Measurements from ENCODE around the gene ZGRF1. TPM values are rescaled to one million over a fixed set of nuclear protein-coding genes. Genes with fewer than 3 reads are reported as not detected.
"Not testable (repeated sequence)": the region's sequence is repeated elsewhere in the genome, so short reads cannot be mapped to it uniquely, and the experiment has no call there.

The ZGRF1 gene
- polyA plus RNA-seq, 1 experiment = 2.0 TPM

- ChIA-PET POLR2A (no interaction called here), CTCF (interaction anchor here (0.5 kb wide), 1 partner anchor 92 kb away, joined by 4 read pairs; no protein-coding TSS in a partner anchor)
- Histone ChIP-seq H3K4me3 (ENCODE audit: low read depth, low read length) (no peak overlapping the region), H3K27ac (ENCODE audit: low read depth, low read length) (no peak overlapping the region), H3K27me3 (ENCODE audit: control insufficient read depth, insufficient read depth, low read length) (no peaks in the 10 kb centered on the region), H3K9me3 (ENCODE audit: control insufficient read depth, insufficient read depth, low read length) (no peaks in the 10 kb centered on the region)
- no peak for DNase-seq (ENCODE audit: low read depth, low spot score)
- no peak for TF ChIP-seq CTCF (IDR thresholded peaks at IDR 0.05; ENCODE audit: low read depth, low read length)
Measured at GRCh38 chr4:112673686-112674085, 37.0 kb upstream of the ZGRF1 start.

DNA sequence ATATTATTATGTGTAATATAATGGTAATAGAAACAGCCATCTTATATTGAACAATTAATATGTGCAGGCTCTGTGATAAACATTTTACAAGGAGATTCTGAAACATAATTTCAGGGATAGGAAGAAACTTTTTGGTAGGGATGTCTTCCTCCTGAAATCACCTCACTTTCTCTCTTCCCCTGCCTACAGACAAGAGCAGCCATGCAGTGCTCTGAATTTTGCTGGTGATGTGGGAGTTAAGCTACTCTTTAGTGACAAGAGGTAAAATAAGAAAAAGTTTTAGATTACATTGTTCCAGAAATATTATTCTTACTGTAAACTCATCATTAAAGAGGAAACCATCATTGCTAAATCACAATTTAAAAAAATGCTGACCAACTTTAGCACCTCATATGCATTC, 36.4 kb upstream of the ZGRF1 start:
- Histone ChIP-seq H3K27me3 (ENCODE audit: control insufficient read depth, insufficient read depth, low read length) (no peaks in the 10 kb centered on the region), H3K27ac (ENCODE audit: low read depth, low read length) (no peak overlapping the region), H3K9me3 (ENCODE audit: control insufficient read depth, insufficient read depth, low read length) (no peaks in the 10 kb centered on the region), H3K4me3 (ENCODE audit: low read depth, low read length) (no peak overlapping the region)
- DNase-seq (ENCODE audit: low read depth, low spot score) = no peak
- CTCF ChIA-PET = interaction anchor here (0.5 kb wide), 1 partner anchor 92 kb away, joined by 4 read pairs; no protein-coding TSS in a partner anchor
- no peak for TF ChIP-seq CTCF (IDR thresholded peaks at IDR 0.05; ENCODE audit: low read depth, low read length)
- POLR2A ChIA-PET = no interaction called here

- DNase-seq (ENCODE audit: low read depth, low spot score) = no peak
- Histone ChIP-seq H3K4me3 (ENCODE audit: low read depth, low read length) (no peak overlapping the region), H3K27me3 (ENCODE audit: control insufficient read depth, insufficient read depth, low read length) (no peaks in the 10 kb centered on the region), H3K9me3 (ENCODE audit: control insufficient read depth, insufficient read depth, low read length) (no peaks in the 10 kb centered on the region), H3K27ac (ENCODE audit: low read depth, low read length) (no peak overlapping the region)
- CTCF ChIA-PET = no interaction called here
- TF ChIP-seq CTCF (IDR thresholded peaks at IDR 0.05; ENCODE audit: low read depth, low read length) = no peak
- POLR2A ChIA-PET = no interaction called here
Measured at GRCh38 chr4:112668131-112668530, 31.4 kb upstream of the ZGRF1 start.

DNA sequence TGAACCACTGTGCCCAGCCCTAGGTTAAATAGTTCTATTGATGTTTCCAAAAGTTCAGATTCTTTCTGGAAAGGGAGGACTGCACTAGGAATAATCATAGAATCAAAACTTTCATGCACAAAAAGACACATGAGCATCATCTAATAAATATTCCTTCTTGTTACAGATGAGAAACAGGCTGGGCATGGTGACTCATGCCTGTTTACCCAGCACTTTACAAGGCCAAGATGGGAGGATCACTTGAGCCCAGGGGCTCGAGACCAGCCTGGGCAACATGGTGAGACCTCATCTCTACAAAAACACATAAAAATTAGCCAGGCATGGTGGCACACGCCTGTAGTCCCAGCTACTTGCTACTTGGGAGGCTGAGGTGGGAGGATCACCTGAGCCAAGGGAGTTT, 27.9 kb upstream of the ZGRF1 start:
- no peak for DNase-seq (ENCODE audit: low read depth, low spot score)
- H3K27me3 ChIP-seq (ENCODE audit: control insufficient read depth, insufficient read depth, low read length) = no peaks in the 10 kb centered on the region
- CTCF ChIA-PET = no interaction called here
- TF ChIP-seq CTCF (IDR thresholded peaks at IDR 0.05; ENCODE audit: low read depth, low read length) = no peak
- H3K9me3 ChIP-seq (ENCODE audit: control insufficient read depth, insufficient read depth, low read length) = no peaks in the 10 kb centered on the region
- POLR2A ChIA-PET = no interaction called here
- H3K27ac ChIP-seq (ENCODE audit: low read depth, low read length) = no peak overlapping the region
- H3K4me3 ChIP-seq (ENCODE audit: low read depth, low read length) = no peak overlapping the region

DNA sequence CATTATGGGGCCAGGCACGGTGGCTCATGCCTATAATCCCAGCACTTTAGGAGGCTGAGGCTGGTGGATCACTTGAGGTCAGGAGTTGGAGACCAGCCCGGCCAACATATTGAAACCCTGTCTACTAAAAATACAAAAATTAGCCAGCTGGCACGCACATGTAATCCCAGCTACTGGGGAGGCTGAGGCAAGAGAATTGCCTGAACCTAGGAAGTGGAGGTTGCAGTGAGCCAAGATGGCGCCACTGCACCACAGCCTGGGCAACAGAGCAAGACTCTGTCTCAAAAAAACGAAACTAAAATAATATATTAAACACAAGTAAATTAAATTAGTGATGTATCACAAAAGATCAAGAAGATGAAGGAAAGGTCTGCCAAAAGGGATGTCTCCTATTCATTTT, 19.4 kb upstream of the ZGRF1 start:
- H3K4me3 ChIP-seq (ENCODE audit: low read depth, low read length); H3K9me3 ChIP-seq (ENCODE audit: control insufficient read depth, insufficient read depth, low read length); H3K27ac ChIP-seq (ENCODE audit: low read depth, low read length); H3K27me3 ChIP-seq (ENCODE audit: control insufficient read depth, insufficient read depth, low read length); POLR2A ChIA-PET; DNase-seq (ENCODE audit: low read depth, low spot score): not testable (repeated sequence)
- CTCF ChIA-PET = interaction anchor here (1.5 to 1.6 kb wide), 2 partner anchors 109 to 328 kb away, joined by 7 to 8 read pairs; no protein-coding TSS in a partner anchor

DNA sequence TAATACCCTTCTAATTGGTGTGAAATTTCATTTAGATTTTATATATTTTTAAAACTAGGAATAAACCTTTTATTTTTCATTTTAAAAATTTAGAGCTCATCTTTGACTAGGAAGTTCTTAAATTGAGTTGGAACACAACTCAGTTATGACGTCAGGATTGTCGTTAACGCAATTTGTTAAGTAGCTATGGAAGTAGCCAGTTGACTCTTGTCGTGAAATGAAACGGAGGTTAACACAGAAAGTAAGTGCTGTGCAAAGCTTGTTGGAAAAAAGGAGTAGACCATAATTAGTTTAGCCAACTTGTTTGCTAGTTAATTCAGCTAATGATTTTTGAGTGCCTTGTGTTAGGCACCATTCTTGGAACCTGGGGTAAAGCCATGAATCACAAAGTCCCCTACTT, 18.6 kb upstream of the ZGRF1 start:
- Histone ChIP-seq H3K27me3 (ENCODE audit: control insufficient read depth, insufficient read depth, low read length) (no peaks in the 10 kb centered on the region), H3K4me3 (ENCODE audit: low read depth, low read length) (no peak overlapping the region), H3K9me3 (ENCODE audit: control insufficient read depth, insufficient read depth, low read length) (no peaks in the 10 kb centered on the region), H3K27ac (ENCODE audit: low read depth, low read length) (no peak overlapping the region)
- no peak for TF ChIP-seq CTCF (IDR thresholded peaks at IDR 0.05; ENCODE audit: low read depth, low read length)
- no peak for DNase-seq (ENCODE audit: low read depth, low spot score)
- ChIA-PET POLR2A (no interaction called here), CTCF (interaction anchor here (0.6 to 1.6 kb wide), 8 partner anchors 18 to 1986 kb away, joined by 3 to 8 read pairs (median 4); no protein-coding TSS in a partner anchor)
